Prostate gland (tissue), 2 donors: ENCODE measurements around the gene FHOD3.

Experiments used
- POLR2A ChIP-seq: fragments of 450-650 bp; IDR thresholded peaks from one replicate; pipeline ENCODE4 v1.6.1; 2016; ENCODE audit warnings: antibody characterized with exemption, mild to moderate bottlenecking
- TF ChIP-seq, protein P1 (sequence below), 4 experiments: fragments of 200-600 bp in 2 of 4; fragments of 450-650 bp in 2 of 4; sonication (generic) in 2 of 4; IDR thresholded peaks; 1 replicate in 3 of 4; 2 replicates in 1 of 4; pipeline ENCODE4 v1.5.1; 2016 to 2019; ENCODE audit warnings: antibody characterized with exemption in 4 of 4, mild to moderate bottlenecking in 2 of 4, moderate library complexity in 2 of 4

DNA sequence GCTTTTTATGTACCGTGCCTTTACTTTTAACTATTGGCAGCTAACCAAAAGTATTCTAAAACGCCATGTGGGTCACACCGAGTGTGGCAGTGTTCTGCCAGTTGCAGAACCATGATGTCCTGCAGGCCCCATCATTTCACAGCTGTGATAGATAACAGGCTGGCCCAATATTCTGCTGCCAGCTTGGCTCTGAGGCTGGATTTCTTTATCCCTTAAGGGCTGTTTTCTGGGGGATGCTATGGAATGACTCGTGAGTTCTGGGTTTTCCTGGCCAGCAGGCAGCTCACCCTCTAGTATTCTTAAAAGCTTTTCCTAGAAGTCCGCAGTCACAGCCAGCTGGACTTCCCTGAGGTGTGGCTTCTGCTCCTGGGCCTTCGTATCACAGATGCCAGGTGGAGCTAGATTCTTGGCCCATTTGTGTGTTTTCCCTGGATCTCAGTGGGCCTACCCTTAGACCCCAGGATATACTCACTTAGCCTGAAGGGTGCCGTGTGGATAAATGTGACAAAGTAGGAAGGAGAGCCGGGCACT is 41.0 kb downstream of the FHOD3 start:
- TF ChIP-seq, protein P1, sequence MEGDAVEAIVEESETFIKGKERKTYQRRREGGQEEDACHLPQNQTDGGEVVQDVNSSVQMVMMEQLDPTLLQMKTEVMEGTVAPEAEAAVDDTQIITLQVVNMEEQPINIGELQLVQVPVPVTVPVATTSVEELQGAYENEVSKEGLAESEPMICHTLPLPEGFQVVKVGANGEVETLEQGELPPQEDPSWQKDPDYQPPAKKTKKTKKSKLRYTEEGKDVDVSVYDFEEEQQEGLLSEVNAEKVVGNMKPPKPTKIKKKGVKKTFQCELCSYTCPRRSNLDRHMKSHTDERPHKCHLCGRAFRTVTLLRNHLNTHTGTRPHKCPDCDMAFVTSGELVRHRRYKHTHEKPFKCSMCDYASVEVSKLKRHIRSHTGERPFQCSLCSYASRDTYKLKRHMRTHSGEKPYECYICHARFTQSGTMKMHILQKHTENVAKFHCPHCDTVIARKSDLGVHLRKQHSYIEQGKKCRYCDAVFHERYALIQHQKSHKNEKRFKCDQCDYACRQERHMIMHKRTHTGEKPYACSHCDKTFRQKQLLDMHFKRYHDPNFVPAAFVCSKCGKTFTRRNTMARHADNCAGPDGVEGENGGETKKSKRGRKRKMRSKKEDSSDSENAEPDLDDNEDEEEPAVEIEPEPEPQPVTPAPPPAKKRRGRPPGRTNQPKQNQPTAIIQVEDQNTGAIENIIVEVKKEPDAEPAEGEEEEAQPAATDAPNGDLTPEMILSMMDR (IDR thresholded peaks at IDR 0.05) = no peak
- TF ChIP-seq POLR2A = no peak
